Endothelial cell of umbilical vein (primary cell): ENCODE results near the gene SMURF1.

Source experiments
- JUN ChIP-seq: IDR thresholded peaks from 2 replicates; pipeline ENCODE4 v1.6.1; 2011; ENCODE audit warnings: borderline replicate concordance, low read depth; ENCODE audit not compliant: insufficient read length, insufficient read depth
- MYC ChIP-seq: IDR thresholded peaks from one replicate; pipeline ENCODE4 v1.6.1; 2011; ENCODE audit warnings: mild to moderate bottlenecking, low read depth, low read length
- POLR2A ChIP-seq: IDR thresholded peaks from 2 replicates; pipeline ENCODE4 v1.6.1; 2012; ENCODE audit warnings: low read depth, mild to moderate bottlenecking, control low read depth, low read length
- TF ChIP-seq, protein P1 (sequence below), 2 donors: IDR thresholded peaks; 1 replicate in 1 of 2; 2 replicates in 1 of 2; pipeline ENCODE4 v1.5.1; 2011; ENCODE audit warnings: low read length in 2 of 2, mild to moderate bottlenecking in 2 of 2, moderate library complexity in 2 of 2, control low read depth in 1 of 2, inconsistent platforms in 1 of 2, low read depth in 1 of 2; ENCODE audit not compliant: insufficient read depth in 1 of 2; ENCODE audit errors: extremely low read depth in 1 of 2
- TF ChIP-seq, protein P2 (sequence below): IDR thresholded peaks from 2 replicates; pipeline ENCODE4 v1.6.1; 2011; ENCODE audit not compliant: insufficient read depth, insufficient read length

DNA sequence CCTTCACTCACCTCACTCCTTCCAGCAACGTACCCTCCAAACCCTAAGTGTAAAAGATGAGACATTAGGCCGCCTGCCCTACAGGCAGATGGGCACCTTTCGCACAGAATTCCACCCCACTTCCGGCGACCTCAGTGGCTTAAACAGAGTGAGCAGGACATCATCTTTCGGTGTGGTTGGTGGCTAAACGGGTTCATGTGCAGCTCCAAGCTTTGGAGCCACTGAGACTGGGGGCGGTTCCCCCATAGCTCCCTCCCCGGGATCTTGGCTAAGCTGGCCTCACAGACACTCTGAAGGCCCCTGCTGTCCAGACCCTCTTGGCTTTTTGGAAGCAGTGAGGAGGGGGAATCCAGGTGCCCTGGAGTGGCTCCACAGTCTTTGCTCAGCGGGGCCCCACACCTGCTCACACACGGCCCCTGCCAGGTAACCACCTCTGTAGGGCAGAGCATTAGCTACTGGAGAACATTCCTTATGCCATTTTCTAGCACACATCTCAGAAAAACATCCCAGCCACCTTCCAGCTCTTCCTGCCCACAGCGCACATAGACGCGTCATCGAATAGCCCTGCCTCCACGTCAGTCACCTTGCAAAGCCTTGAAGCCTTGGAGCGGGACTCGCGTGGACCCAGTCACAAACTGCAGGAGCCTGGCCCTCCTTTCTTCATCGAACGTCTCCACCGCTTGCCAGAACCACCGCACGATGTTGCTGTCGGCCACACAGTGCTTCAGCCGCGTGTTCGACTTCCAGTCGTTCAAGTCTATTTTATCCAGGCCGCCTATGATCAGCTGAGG, 108.8 kb downstream of the SMURF1 start:
- TF ChIP-seq, protein P1, sequence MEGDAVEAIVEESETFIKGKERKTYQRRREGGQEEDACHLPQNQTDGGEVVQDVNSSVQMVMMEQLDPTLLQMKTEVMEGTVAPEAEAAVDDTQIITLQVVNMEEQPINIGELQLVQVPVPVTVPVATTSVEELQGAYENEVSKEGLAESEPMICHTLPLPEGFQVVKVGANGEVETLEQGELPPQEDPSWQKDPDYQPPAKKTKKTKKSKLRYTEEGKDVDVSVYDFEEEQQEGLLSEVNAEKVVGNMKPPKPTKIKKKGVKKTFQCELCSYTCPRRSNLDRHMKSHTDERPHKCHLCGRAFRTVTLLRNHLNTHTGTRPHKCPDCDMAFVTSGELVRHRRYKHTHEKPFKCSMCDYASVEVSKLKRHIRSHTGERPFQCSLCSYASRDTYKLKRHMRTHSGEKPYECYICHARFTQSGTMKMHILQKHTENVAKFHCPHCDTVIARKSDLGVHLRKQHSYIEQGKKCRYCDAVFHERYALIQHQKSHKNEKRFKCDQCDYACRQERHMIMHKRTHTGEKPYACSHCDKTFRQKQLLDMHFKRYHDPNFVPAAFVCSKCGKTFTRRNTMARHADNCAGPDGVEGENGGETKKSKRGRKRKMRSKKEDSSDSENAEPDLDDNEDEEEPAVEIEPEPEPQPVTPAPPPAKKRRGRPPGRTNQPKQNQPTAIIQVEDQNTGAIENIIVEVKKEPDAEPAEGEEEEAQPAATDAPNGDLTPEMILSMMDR (IDR thresholded peaks at IDR 0.05; ENCODE audit: extremely low read depth in 1 of 2, insufficient read depth in 1 of 2, low read depth in 1 of 2, low read length in 2 of 2): no peak
- TF ChIP-seq POLR2A (no peak), JUN (no peak), MYC (no peak)
- TF ChIP-seq, protein P2, sequence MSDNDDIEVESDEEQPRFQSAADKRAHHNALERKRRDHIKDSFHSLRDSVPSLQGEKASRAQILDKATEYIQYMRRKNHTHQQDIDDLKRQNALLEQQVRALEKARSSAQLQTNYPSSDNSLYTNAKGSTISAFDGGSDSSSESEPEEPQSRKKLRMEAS: no peak
